ENCODE data around the gene PPFIBP2. TPM values are rescaled to one million over a fixed set of nuclear protein-coding genes. Genes with fewer than 3 reads are reported as not detected.

PPFIBP2 gene
- total RNA-seq, 4 donors from 2014 or later: 26.4 to 33.3 (median 29.1) TPM

DNA sequence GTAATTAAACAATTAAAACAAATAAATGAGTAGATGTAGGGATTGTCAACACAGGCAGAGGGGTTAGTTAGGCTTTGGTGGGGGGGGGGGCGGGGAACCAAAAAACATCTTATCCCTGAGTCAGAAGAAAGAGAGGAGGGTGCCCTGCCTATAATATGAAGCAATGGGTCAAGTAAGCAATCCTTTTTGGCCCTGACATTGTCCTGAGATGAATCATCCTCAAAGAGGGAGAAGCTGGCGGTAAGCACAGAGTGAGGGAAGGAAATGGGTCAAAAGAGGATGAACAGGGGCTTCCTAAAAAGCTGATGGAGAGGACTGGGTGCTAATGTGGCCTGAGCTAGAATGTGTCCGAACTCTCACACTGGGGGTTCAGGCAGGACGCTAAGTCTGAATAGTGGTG, 23.7 kb upstream of the PPFIBP2 start:
- TF ChIP-seq, protein P1, sequence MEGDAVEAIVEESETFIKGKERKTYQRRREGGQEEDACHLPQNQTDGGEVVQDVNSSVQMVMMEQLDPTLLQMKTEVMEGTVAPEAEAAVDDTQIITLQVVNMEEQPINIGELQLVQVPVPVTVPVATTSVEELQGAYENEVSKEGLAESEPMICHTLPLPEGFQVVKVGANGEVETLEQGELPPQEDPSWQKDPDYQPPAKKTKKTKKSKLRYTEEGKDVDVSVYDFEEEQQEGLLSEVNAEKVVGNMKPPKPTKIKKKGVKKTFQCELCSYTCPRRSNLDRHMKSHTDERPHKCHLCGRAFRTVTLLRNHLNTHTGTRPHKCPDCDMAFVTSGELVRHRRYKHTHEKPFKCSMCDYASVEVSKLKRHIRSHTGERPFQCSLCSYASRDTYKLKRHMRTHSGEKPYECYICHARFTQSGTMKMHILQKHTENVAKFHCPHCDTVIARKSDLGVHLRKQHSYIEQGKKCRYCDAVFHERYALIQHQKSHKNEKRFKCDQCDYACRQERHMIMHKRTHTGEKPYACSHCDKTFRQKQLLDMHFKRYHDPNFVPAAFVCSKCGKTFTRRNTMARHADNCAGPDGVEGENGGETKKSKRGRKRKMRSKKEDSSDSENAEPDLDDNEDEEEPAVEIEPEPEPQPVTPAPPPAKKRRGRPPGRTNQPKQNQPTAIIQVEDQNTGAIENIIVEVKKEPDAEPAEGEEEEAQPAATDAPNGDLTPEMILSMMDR (IDR thresholded peaks at IDR 0.05; ENCODE audit: low read depth): no peak

DNA sequence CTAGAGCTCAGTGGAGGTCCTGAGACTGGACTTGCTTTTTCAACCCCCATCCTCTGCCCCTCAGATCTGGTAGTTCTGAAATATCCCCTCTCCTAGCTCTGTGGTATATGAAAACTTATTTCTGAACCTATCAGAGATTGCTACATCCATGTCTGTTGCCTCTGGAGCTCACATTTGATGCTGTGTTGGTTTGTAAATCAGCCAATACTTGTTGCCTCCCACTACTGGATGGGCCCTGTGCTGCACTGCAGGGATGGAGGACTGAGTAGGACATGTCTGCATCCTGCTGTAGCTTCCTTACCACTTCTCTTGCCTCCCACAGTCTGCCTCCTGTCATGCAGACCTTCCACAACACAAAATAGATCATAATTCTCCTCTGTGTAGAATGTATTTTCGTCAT, 23.3 kb upstream of the PPFIBP2 start:
- TF ChIP-seq, protein P1 (IDR thresholded peaks at IDR 0.05; ENCODE audit: low read depth): no peak

DNA sequence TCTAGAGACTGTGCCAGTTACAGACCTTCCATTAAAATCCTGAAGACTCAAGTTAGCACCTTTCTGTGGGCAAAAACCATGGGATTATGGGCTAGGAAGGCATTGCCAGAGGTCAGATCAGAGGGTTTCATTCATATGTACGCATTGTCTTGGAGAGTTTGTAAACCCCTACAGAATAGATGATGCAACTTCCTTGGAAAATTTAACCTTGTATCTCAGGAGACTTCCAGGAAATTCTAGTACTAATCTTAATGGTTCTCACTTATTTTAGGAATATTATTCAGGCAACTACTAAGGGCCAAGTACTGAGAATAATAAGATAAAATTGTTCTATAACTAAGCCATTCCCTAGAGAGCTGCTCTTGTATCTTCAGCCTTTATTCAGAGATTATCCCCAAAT, 21.5 kb upstream of the PPFIBP2 start:
- TF ChIP-seq, protein P1 (IDR thresholded peaks at IDR 0.05; ENCODE audit: low read depth): no peak

DNA sequence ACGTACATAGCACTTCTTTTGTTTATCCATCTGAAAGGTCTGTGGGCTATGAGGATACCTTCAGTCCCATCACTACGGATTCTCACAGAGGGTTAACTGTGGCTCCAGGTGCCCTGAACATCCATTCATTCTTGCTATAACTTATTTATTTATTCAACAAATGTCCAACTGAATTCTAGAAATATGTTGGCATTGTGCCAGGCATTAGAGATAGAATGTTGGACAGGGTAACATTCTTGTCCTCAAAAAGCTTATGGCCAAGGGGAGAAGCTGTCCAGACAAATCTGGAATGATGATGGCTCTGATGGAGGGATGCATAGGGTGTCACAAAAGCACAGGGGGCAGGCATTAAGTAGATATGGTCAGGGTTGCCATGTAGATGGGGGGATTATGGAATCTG, 20.1 kb upstream of the PPFIBP2 start:
- TF ChIP-seq, protein P1 (IDR thresholded peaks at IDR 0.05; ENCODE audit: low read depth): no peak

DNA sequence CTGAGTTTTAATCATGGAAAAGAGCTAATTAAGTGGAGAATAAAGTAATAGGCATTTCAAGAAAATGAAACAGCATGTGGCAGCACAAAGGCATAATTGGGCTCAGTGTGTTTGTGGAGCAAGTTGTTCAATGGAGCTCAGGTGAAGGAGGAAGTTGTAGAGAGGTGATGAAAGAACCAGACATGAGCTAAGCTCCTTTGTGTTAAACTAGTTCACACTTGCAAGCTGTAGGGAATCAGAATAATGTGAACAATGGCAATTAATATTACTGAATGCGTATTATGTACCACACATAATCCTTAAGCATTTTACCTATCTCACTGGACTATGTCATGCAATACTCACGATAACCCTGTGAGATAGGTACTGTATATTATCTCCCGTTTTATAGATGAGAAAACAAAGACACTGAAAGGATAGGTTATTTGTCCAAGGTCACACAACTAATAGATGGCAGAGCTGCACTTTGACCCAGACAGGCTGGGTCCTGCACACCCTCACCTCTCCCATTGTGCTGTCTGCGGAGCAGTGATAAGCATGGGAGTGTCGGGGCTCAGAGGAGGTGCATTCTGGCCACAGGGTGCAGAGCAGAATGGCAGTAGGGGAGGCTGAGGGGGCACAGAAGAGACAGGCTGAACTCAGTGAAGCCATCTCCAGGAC, 19.6 kb upstream of the PPFIBP2 start:
- TF ChIP-seq, protein P1 (IDR thresholded peaks at IDR 0.05; ENCODE audit: low read depth): no peak

DNA sequence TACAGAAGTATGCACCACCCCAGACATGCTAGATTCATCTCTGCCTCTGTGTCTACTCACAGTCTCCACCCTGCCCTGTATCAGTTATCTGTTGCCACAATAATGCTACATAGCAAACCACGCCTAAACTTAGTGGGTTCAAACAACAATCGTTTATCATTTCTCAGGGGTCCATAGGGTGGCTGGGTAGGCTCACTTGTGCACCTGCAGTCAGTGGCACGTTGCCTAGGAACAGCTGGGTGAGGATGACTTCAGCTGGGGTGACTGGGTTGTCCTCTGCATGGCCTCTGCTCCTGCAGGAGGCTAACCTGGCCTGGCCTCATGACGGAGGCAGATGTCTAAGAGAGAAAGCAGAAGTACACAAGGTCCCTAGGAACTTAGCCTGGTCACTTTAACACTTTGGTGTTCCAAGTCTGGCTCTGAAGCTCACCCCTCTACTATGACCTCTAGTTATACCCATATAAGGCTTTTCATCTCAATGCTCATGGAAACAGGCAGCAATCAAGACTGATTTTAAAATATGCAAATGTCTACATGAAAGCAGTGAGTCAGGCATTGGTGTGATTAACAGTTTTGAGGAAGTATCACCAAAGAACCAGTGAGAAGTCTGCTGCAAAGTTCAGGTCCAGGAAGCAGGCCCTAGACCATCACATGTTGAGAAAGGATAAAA, 17.8 kb upstream of the PPFIBP2 start:
- TF ChIP-seq, protein P1 (IDR thresholded peaks at IDR 0.05; ENCODE audit: low read depth): no peak

DNA sequence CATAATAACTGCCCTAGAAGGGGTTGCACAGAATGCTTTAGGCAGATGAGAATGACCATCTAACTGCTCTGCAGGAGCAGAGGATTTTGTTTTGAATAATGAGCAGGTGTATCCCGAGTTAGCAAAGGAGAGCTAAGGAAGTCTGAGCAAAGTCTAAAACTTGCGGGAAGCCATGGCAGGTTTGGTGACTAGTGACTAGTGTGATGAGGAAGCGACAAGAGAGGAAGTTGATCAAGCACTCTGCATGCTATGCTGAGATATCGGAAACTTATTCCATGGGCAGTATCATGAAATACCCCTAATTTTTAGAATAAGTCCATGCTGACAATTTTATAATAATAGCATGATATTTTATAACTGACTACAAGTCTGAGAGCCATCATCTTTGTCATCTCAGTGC, 15.6 kb upstream of the PPFIBP2 start:
- TF ChIP-seq, protein P1 (IDR thresholded peaks at IDR 0.05; ENCODE audit: low read depth): no peak
